GM19468 (cell line): Measurements from ENCODE around the gene AASDHPPT.

Source experiments
- ATAC-seq: cut with Tn5 transposase; IDR thresholded peaks from one replicate; pipeline ENCODE4 v1.9.1; 2021; ENCODE audit warnings: mild to moderate bottlenecking, moderate library complexity, moderate number of reproducible peaks; ENCODE audit not compliant: unreplicated experiment; ENCODE audit errors: extremely low read depth

Gene AASDHPPT

DNA sequence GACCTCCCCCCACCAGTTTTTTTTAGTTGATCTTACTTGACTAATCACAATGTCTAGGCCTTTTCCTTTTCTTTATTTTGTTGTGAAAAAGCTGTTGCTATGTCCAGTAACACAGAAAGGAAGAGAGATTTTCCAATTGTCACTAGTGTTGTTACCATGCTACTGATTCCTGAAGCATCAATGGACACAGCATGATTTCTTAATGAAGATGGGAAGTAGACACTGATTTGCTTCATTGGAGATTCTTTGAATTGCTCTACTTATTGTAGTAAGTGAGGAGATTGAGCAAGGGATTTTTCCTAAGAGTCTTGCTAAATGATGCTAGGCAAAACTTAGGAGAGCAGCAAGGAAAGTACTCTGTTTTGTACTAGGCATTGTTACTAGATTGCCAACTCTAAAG, 4.6 kb downstream of the AASDHPPT start:
- ATAC-seq: no peak

GRCh38 chr11:106086135-106086534, 8.7 kb downstream of the AASDHPPT start:
- ATAC-seq: no peak

- no peak for ATAC-seq
These were observed 9.4 kb downstream of the AASDHPPT start for GRCh38 chr11:106086850-106087249.

GRCh38 chr11:106087815-106088435, 10.5 kb downstream of the AASDHPPT start:
- ATAC-seq: no peak

- no peak for ATAC-seq
These were observed 11.4 kb downstream of the AASDHPPT start for GRCh38 chr11:106088896-106089295.

- ATAC-seq: peak; percentile 95
These were observed 14.1 kb downstream of the AASDHPPT start for GRCh38 chr11:106091480-106092123.

- no peak for ATAC-seq
These were observed 15.0 kb downstream of the AASDHPPT start for GRCh38 chr11:106092446-106092845.

- no peak for ATAC-seq
These were observed 21.6 kb downstream of the AASDHPPT start for GRCh38 chr11:106098893-106099553.

DNA sequence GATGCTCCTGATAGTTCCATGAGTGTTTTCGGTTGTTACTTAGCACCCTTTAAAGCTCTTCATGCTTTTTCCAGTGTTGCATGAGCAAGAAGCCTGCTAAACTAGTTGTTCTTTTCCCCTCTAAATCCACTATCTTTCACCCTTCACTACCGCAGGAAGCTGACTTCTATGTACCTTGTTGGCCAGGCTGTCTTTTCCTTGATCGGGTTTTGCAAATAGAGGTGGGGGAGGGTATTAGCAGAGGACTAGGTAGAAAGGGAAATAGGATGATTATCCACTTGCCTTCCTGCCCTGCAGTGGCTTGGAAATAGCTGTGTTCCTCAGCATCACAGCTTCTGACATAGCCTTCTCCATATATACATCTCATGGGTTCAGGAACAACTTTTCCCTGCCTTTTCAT, 23.9 kb downstream of the AASDHPPT start:
- ATAC-seq: no peak

DNA sequence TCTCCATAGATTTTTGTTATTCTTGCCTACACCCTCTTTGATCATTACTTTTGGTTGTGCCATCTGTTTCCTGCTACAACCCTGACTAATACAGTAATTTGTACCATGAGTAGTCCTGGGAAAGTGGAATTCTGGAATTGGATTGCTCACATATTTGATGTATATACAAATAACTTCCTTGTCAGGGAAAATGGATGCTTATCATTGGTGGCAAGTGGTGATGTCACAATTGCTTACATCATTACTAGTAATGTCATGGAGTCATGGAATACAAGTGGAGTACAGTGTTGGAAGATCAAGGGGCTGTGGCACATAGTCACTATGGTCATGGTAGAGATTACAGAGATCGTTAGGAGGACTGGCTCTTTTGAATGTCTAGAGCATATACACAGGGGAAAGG, 24.4 kb downstream of the AASDHPPT start:
- ATAC-seq: no peak

GRCh38 chr11:106105986-106106385, 28.5 kb downstream of the AASDHPPT start:
- ATAC-seq: no peak

DNA sequence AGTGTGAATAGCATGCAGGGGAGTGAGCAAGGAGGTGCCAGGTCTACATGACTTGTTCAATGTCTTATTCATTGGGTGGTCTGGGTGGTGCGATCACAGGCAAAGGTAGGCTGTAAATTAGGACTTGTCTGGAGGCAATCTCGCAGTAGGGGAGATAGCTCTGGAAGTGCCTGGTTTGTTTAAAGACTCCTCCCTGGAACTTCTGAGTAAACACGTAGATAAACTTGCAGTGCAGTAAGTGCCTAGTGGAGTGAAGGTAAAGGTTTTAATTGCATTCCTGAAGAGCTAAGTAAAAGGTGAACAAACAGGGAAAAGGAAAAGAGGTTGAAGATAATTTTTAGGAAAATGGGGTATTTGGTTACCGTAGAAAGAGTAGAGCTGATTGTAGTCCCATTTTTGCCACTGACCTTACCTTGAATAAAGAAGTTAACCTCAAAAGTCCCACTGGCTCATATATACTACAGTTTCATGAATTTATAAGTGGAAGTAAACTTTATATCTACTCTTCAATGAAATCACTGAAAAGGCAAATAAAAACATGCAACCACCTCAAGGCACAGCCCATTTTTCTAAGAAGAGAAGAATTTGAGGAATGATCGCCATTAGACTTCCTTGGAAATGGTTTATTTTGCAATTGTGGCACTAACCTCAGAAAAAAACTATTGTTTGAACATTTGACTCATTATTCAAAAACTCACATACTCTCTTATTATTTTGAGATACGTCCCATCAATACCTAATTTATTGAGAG, 44.3 kb downstream of the AASDHPPT start:
- ATAC-seq: no peak

DNA sequence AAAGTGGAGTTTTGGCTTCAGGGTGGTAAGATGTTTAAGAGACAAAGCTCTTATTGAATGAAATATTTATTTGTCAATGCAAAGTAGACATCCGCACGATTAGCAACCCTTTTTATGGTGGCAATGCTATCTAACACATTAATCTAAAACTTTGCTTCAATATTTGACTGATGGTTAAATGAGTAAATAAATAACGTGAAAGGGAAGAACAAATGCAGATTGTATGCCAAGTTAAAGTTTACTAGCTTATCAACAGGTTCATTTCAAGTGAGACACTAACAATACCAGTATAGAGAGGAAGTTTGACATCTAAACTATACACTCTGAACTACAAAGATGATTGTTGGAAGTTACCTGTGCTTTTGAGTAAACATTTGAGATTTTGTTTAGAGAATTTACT, 50.1 kb downstream of the AASDHPPT start:
- ATAC-seq: no peak

- ATAC-seq: no peak
These were observed 51.3 kb downstream of the AASDHPPT start for GRCh38 chr11:106128740-106129139.

DNA sequence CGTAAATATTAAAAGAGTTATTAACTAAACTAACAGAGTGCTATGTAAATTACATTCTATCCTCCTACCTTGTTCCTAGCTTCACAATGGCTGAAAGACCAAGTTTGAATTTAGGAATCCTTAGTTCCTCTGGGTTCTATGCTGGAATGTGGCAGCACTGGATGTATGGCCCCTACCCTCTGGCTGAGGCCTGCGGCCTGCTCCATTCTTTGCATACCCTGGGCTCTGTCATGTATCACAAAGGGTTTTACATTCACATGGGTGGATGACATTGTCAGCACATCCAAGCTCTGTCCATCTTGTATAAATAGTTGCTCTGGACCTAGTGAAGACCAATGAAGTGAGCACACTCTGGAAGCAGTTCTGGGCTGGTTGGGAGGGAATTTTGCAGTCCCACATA, 54.5 kb downstream of the AASDHPPT start:
- no peak for ATAC-seq

DNA sequence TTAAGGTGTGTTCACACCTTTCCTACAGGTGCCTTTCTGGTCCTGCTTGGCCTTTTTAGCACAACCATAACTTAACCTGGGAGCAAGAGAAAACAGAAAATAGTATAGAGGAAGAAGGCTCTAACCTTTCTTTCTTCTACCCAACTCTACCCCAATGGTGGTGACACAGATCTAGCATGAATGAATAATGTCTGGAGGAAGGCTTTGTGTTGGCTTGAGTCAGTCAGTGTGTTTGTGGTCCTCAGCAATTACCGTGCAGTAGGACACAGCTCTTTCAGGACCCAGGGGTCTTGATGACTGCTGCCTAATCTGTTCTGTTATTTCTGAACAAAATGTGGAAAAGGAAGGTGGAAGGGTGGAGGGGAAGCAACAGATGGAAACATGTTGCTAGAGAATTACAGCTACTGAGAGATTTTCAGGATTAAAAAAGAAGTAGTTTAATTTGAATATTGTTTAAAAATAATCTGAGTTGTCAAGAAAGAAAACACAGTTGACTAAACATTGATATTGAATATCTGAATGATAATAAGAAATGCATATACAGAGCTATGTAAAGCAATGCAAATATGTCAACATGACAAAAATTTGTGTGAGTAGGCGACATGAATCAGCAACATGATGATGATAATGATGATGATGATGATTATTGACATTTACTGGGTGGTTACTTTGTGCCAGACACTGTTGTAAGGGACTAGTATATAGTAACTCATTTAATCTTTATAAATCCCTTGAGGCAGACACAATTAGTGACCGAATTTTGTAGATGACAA, 55.3 kb downstream of the AASDHPPT start:
- no peak for ATAC-seq

DNA sequence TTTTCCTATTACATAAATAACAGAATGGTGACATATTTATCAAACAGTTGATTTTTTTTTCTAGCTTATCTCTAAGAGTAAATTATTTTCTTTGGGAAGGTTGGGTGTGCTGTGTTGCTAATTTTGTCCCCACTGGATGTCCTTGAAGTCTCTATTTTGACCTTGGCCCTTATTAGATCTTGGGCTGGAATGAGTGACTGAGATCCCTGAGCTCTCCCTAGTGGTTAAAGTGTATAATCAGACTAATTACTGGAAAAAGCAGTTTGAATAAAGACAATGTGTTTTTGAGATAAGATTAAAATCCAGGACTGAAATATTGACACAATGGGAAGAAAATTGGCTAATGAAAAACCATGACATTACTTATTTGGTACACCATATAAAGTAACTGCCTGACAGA, 56.1 kb downstream of the AASDHPPT start:
- ATAC-seq: no peak

- ATAC-seq: no peak
These were observed 59.6 kb downstream of the AASDHPPT start for GRCh38 chr11:106137061-106137460.

- no peak for ATAC-seq
These were observed 60.3 kb downstream of the AASDHPPT start for GRCh38 chr11:106137758-106138157.
